Measurements from ENCODE around the gene CNTLN. TPM values are rescaled to one million over a fixed set of nuclear protein-coding genes. Genes with fewer than 3 reads are reported as not detected.

The CNTLN gene
- total and polyA plus RNA-seq, 2 of the 8 experiments (the other 6 are each of a cell fraction or from before 2014, with no cell fraction given), result 4.8 to 10.8 TPM

DNA sequence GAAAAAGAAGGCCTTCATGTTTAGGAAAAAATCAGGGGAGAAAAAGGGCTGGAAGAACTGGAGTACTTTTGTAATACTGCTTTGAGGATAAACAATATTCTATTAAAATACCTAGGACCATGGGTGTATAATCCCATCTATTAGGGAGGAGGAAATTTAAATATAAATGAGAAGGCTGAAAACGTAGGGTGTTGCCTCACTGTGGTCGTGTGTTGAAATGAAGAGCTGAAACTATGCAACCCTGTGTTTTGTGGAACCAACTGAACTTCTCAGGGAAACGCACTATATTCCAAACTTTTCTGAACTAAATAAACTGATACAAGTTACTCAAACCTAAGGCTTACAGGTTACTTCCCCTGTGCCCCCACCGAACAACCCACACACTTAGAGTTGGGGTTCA is 4.5 kb upstream of the CNTLN start:
- Histone ChIP-seq H3K27ac (ENCODE audit: low read depth, low read length) (no peak overlapping the region), H3K23me2 (ENCODE audit: low read depth, low read length) (0 out of 2 replicates have a peak, but pooled peaks cover 2% of the 10 kb centered on the region)

More for the DNA sequence above, 4.5 kb upstream of the CNTLN start:
- Histone ChIP-seq H3K9me3 (ENCODE audit: insufficient read depth in 2 of 2, low read depth in 1 of 2, low read length in 1 of 2) (no peaks in the 10 kb centered on the region), H2AFZ (ENCODE audit: low read length) (0 out of 2 replicates have a peak overlapping the region, but pooled peaks have one; percentile 13), H4K20me1 (replicated peaks in 1 of 2; ENCODE audit: control insufficient read depth in 1 of 2, insufficient read depth in 2 of 2, low read length in 2 of 2) (no peaks in the 10 kb centered on the region), H4K5ac (ENCODE audit: insufficient read length, low read depth, low read length) (no peak overlapping the region), H4K8ac (ENCODE audit: extremely low read depth, insufficient read depth, low read length) (no peak overlapping the region), H2BK20ac (ENCODE audit: low read length) (no peak overlapping the region), H3K79me2 (ENCODE audit: control insufficient read depth in 1 of 2, insufficient read depth in 2 of 2, low read length in 2 of 2) (no peaks in the 10 kb centered on the region), H3K36me3 (ENCODE audit: control insufficient read depth in 2 of 4, insufficient read depth in 4 of 4, low read length in 3 of 4) (no peaks in the 10 kb centered on the region), H3K4me2 (ENCODE audit: insufficient read depth in 1 of 2, low read depth in 2 of 2, low read length in 2 of 2) (no peak overlapping the region), H2BK15ac (ENCODE audit: low read length) (no peak overlapping the region), H2BK5ac (ENCODE audit: low read depth, low read length) (no peak overlapping the region), H3K27me3 (replicated peaks in 1 of 4; ENCODE audit: control insufficient read depth in 3 of 4, extremely low read depth in 1 of 4, insufficient read depth in 3 of 4, low read length in 3 of 4) (peaks cover 0 to 14% (median 9%) of the 10 kb centered on the region in 4 experiments; a peak in 5 of 7 replicates), H3K9ac (replicated peaks in 1 of 4; ENCODE audit: extremely low read depth in 1 of 4, low read depth in 3 of 4, low read length in 3 of 4) (no peak overlapping the region), H2BK12ac (ENCODE audit: low read depth, low read length) (no peak overlapping the region), H2AK5ac (ENCODE audit: low read depth, low read length) (no peak overlapping the region), H3K56ac (replicated peaks; ENCODE audit: insufficient read length, low read depth, low read length) (no peak overlapping the region), H4K91ac (replicated peaks; ENCODE audit: insufficient read length, low read length) (no peak overlapping the region), H3K14ac (ENCODE audit: insufficient read length) (no peak overlapping the region), H2BK120ac (replicated peaks; ENCODE audit: low read depth, low read length) (no peak overlapping the region), H3K79me1 (ENCODE audit: low read depth, low read length) (no peaks in the 10 kb centered on the region), H3K4ac (replicated peaks; ENCODE audit: insufficient read length, low read depth, low read length) (no peak overlapping the region), H3K23ac (ENCODE audit: insufficient read length) (no peak overlapping the region), H3K18ac (ENCODE audit: extremely low read depth, low read length) (no peak overlapping the region), H3K4me1 (replicated peaks in 1 of 4; ENCODE audit: control insufficient read depth in 3 of 4, insufficient read depth in 4 of 4, low read length in 3 of 4) (peaks cover 0 to 3% (median 3%) of the 10 kb centered on the region in 4 experiments; a peak in 4 of 7 replicates), H3K4me3 (ENCODE audit: extremely low read depth in 1 of 4, insufficient read depth in 2 of 4, low read depth in 3 of 4, low read length in 4 of 4) (no peak overlapping the region)
- no peak for TF ChIP-seq FOSL1 (IDR thresholded peaks at IDR 0.05; ENCODE audit: insufficient read depth, low read depth, low read length)
- no peak for TF ChIP-seq GABPA (IDR thresholded peaks at IDR 0.05; ENCODE audit: borderline replicate concordance, insufficient read depth, low read length)
- TF ChIP-seq CBX5 (IDR thresholded peaks at IDR 0.05; ENCODE audit: low read depth, low read length), result no peak
- TF ChIP-seq BACH1 (IDR thresholded peaks at IDR 0.05; ENCODE audit: low read length), result no peak
- TF ChIP-seq, protein P1, sequence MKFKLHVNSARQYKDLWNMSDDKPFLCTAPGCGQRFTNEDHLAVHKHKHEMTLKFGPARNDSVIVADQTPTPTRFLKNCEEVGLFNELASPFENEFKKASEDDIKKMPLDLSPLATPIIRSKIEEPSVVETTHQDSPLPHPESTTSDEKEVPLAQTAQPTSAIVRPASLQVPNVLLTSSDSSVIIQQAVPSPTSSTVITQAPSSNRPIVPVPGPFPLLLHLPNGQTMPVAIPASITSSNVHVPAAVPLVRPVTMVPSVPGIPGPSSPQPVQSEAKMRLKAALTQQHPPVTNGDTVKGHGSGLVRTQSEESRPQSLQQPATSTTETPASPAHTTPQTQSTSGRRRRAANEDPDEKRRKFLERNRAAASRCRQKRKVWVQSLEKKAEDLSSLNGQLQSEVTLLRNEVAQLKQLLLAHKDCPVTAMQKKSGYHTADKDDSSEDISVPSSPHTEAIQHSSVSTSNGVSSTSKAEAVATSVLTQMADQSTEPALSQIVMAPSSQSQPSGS (IDR thresholded peaks at IDR 0.05; ENCODE audit: low read length), result no peak
- no peak for TF ChIP-seq KDM1A (IDR thresholded peaks at IDR 0.05; ENCODE audit: borderline replicate concordance, low read length)
- no peak for TF ChIP-seq BCL11A (IDR thresholded peaks at IDR 0.05; ENCODE audit: low read depth in 2 of 2, low read length in 2 of 2)
- TF ChIP-seq, protein P2, sequence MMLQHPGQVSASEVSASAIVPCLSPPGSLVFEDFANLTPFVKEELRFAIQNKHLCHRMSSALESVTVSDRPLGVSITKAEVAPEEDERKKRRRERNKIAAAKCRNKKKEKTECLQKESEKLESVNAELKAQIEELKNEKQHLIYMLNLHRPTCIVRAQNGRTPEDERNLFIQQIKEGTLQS (IDR thresholded peaks at IDR 0.05; ENCODE audit: insufficient read depth, low read depth, low read length), result no peak
- TF ChIP-seq BRCA1 (IDR thresholded peaks at IDR 0.05; ENCODE audit: low read depth, low read length), result no peak
- TF ChIP-seq, protein P3, sequence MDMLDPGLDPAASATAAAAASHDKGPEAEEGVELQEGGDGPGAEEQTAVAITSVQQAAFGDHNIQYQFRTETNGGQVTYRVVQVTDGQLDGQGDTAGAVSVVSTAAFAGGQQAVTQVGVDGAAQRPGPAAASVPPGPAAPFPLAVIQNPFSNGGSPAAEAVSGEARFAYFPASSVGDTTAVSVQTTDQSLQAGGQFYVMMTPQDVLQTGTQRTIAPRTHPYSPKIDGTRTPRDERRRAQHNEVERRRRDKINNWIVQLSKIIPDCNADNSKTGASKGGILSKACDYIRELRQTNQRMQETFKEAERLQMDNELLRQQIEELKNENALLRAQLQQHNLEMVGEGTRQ (IDR thresholded peaks at IDR 0.05; ENCODE audit: low read length), result no peak
- TF ChIP-seq TCF12 (IDR thresholded peaks at IDR 0.05; ENCODE audit: low read depth, low read length), result no peak
- ChIA-PET POLR2A (ENCODE audit: partially characterized antibody) (no interaction called here), CTCF (ENCODE audit: partially characterized antibody) (no interaction called here)
- DNase-seq (ENCODE audit: low read depth in 1 of 2, low spot score in 2 of 2), result no peak
- FAIRE-seq, result no peak
- WGBS, 2 experiments (ENCODE audit: extremely low coverage in 1 of 2, insufficient coverage in 1 of 2, insufficient read length in 1 of 2, insufficient replicate concordance in 2 of 2, low coverage in 1 of 2, low lambda C conversion rate in 2 of 2, missing lambda C conversion rate in 1 of 2), result 62% methylated on average over 4 of the region's 4 CpGs; no CpG with 5 or more reads in 1 of the 2 experiments
